Right atrium auricular region (tissue), 2 donors: ENCODE measurements around the gene INSYN2A. TPM values are rescaled to one million over a fixed set of nuclear protein-coding genes. Genes with fewer than 3 reads are reported as not detected.

Experiments used
- DNase-seq: peaks from one replicate; pipeline ENCODE4 v3.0.0-alpha.2; 2019; ENCODE audit warnings: low spot score
- H3K27ac ChIP-seq, 2 donors: fragments of 200-600 bp; sonication (generic); 1 replicate in 1 of 2; 2 replicates in 1 of 2; pipeline ENCODE4 v1.5.1; 2016 to 2019
- H3K27me3 ChIP-seq, 2 donors: fragments of 200-600 bp; sonication (generic); one replicate each; pipeline versions ENCODE4 v1.5.1 to v1.6.0; 2017 to 2019
- H3K36me3 ChIP-seq: fragments of 200-600 bp; sonication (generic); one replicate; pipeline ENCODE4 v1.5.1; 2016
- H3K4me1 ChIP-seq, 2 donors: fragments of 200-600 bp; sonication (generic); one replicate each; pipeline versions ENCODE4 v1.5.1 to v1.6.0; 2017 to 2019
- H3K4me3 ChIP-seq, 2 donors: fragments of 200-600 bp; sonication (generic); 1 replicate in 1 of 2; 2 replicates in 1 of 2; pipeline ENCODE4 v1.5.1; 2017 to 2019; ENCODE audit warnings: mild to moderate bottlenecking in 1 of 2, moderate library complexity in 1 of 2
- H3K9me3 ChIP-seq, 2 donors: fragments of 200-600 bp; sonication (generic); one replicate each; pipeline ENCODE4 v1.5.1; 2019
- total RNA-seq, 2 donors: library from RNA; depleted of rRNA; stranded (reverse); fragments of >200 nt; gene quantifications; one replicate each; pipeline ENCODE4 v1.1.0, GENCODE V29; 2016
- TF ChIP-seq, protein P1 (sequence below), 2 donors: fragments of 200-600 bp; sonication (generic); IDR thresholded peaks; one replicate each; pipeline ENCODE4 v1.5.1; 2019; ENCODE audit warnings: antibody characterized with exemption in 2 of 2

INSYN2A gene, protein sequence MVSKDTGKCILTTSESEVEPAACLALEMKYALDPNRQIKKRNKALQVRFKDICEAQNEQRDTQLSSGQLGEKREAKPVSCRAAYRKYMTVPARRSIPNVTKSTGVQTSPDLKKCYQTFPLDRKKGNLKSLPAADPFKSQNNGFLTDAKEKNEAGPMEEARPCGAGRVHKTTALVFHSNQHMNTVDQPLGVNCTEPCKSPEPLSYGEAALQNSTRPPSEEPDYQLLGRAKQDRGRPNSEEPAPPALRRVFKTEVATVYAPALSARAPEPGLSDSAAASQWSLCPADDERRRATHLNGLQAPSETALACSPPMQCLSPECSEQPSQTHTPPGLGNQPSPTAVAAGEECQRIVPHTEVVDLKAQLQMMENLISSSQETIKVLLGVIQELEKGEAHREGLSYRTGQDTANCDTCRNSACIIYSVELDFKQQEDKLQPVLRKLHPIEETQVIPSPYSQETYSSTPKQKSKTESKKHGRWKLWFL
- total RNA-seq: under 1 TPM in 1 of 2 donors, not detected in 1; 0.11 TPM

DNA sequence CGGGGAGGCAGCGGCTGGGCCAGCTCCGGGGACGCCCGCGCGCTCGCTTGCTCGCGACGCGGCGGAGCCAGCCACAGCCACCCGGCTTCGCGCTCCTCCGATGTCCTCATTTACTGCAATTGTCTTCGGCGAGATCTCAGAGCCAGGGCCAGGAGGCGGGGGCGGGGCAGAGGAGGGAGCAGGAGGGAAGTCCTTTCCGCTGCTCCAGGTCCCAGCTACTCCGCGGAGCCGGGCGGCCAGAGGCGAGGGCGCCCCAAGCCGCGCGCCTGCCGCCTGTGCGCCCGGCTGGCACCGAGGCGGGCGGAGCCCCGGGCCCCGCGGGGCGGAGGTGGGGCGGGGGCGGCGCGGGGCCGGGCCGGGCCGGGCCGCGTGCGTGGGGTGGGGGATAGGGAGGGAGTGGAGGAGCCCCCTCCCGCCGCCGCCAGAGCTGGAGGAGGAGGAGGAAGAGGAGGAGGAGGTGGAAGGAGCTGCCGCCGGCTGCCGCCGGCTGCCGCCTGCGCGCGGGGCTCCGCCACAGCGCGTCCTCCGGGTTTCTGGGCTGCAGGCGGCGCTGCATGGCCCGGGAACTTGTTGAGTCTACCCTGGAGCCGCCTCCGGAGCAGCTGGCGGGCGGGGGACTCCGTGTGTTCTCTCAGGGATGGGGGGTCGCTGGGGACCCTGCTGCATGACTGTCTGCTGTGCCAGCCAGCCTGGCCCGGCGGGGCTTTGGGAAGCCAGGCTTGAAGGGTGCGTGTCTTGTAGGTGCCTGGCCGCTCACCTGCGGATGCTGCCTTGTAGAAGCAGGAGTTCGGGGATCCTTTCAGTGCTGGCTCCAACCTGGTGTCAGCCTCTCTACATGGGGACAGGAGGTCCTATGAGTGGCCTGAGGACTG is at the start of gene INSYN2A:
INSYN2A (minus strand) TSS at position 310 of the 872 bp plus-strand sequence. CDS start 20,196 bp downstream, outside the sequence.
- no peaks in the 10 kb centered on the region for H3K9me3 ChIP-seq
- no peak for DNase-seq
- peaks cover 0 to 23% of the 10 kb centered on the region in 2 donors for H3K4me1 ChIP-seq
- peak within 1 kb of the TSS; percentile 26 to 50 for H3K4me3 ChIP-seq
- no peaks in the 10 kb centered on the region for H3K27me3 ChIP-seq
- no peak within 1 kb of the TSS for H3K27ac ChIP-seq
- no peaks in the 10 kb centered on the region for H3K36me3 ChIP-seq
- TF ChIP-seq, protein P1, sequence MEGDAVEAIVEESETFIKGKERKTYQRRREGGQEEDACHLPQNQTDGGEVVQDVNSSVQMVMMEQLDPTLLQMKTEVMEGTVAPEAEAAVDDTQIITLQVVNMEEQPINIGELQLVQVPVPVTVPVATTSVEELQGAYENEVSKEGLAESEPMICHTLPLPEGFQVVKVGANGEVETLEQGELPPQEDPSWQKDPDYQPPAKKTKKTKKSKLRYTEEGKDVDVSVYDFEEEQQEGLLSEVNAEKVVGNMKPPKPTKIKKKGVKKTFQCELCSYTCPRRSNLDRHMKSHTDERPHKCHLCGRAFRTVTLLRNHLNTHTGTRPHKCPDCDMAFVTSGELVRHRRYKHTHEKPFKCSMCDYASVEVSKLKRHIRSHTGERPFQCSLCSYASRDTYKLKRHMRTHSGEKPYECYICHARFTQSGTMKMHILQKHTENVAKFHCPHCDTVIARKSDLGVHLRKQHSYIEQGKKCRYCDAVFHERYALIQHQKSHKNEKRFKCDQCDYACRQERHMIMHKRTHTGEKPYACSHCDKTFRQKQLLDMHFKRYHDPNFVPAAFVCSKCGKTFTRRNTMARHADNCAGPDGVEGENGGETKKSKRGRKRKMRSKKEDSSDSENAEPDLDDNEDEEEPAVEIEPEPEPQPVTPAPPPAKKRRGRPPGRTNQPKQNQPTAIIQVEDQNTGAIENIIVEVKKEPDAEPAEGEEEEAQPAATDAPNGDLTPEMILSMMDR (IDR thresholded peaks at IDR 0.05): no peak

DNA sequence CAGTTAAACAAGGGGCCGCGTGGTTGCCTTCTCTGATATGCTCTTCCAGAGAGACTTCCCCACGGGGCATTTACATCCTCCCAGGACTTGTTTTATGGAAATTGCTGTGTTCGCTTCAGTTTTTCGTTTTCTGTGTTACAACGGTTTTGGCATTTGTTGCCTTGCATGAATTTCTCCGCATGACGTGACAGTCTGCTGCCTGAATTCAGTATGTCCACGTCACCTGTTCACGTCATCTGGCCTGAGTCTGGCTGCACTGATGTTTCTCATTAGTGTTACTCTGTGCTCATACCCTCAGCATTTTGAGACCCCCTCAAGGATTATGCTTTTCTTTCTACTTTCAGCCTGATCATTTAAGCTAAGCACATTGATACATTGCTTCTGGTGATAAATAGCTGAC is 49.1 kb upstream of the INSYN2A start:
- no peaks in the 10 kb centered on the region for H3K9me3 ChIP-seq
- no peak for DNase-seq
- TF ChIP-seq, protein P1 (IDR thresholded peaks at IDR 0.05): no peak
- H3K4me3 ChIP-seq: no peak overlapping the region
- H3K27me3 ChIP-seq: no peaks in the 10 kb centered on the region
- H3K27ac ChIP-seq: no peak overlapping the region
- no peaks in the 10 kb centered on the region for H3K36me3 ChIP-seq
- no peaks in the 10 kb centered on the region for H3K4me1 ChIP-seq

DNA sequence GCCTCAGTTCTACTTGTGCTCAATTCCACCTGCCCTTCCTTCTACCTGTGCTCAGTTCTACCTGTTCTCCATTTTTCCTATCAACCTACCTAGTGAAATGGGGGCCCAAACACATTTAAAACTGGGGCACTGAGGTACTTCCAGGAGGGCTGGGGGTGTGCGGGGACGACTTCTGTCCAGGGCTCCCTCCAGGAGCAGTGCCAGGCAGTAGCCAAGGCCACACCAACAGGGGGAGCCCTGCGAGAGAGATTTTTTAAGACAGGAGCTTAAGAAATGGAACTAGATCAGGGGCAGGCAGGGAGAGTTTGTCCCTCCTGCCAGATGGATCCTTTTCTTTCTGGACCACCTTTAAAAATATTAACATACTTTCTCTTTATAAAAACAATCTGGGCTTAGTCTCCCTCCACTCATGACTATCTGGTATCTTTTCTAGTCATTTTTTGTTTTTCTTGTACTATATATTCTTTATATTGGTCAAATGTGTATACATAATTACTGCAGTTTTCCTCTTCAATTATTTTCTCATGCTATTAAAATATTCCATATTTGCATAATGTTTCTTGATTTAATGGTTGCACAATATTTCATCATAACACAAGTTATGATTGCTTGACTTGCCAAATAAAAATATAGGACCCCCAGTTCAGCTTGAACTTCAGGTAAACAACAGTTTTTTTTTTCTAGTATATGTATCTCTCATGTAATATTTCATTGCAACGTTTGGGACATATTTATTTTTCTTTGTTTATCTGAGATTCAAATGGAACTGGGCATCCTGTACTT is 47.3 kb upstream of the INSYN2A start:
- no peaks in the 10 kb centered on the region for H3K27me3 ChIP-seq
- no peaks in the 10 kb centered on the region for H3K36me3 ChIP-seq
- H3K27ac ChIP-seq: no peak overlapping the region
- no peak for DNase-seq
- no peaks in the 10 kb centered on the region for H3K9me3 ChIP-seq
- TF ChIP-seq, protein P1 (IDR thresholded peaks at IDR 0.05): peak; percentile 14 to 54
- no peak overlapping the region for H3K4me3 ChIP-seq
- H3K4me1 ChIP-seq: no peaks in the 10 kb centered on the region

DNA sequence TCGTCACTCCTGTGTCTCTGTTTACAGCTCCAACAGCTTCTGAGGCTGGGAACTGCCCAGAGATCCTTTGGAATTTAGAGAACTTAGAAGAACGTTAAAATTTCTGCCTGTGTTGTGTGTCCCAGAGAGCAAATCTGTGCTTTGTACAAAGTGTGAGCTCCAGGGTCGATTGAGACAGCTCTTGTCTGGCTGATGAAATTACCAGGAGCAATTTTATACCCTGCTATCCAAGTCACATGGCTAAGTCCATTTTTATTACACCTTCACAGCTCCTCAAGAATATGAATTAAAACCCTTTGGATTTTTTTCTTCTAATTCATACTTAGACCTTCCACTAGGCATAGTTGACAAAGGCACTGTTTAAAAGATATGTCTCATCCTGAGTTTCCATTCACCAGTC is 46.5 kb upstream of the INSYN2A start:
- H3K4me1 ChIP-seq: no peaks in the 10 kb centered on the region
- H3K36me3 ChIP-seq: no peaks in the 10 kb centered on the region
- H3K27ac ChIP-seq: no peak overlapping the region
- no peak overlapping the region for H3K4me3 ChIP-seq
- H3K9me3 ChIP-seq: no peaks in the 10 kb centered on the region
- TF ChIP-seq, protein P1 (IDR thresholded peaks at IDR 0.05): no peak
- DNase-seq: no peak
- no peaks in the 10 kb centered on the region for H3K27me3 ChIP-seq

DNA sequence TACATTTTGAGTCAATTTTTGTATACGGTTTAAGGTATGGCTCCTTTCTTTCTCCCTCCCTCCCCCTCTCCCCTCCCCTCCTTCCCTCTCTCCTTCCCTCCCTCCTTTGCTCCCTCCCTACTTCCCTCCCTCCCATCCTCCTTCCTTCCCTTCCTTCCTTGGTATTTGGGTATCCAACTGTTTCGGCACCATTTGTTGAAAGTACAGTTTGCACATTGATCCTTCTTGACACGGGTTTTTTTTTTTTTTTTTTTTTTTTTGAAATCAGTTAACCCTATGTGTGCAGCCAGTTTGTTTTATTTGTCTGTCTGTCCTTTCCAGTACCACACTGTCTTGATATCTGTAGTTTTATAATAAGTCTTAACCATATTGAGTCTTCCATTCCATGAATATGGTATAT is 39.9 kb upstream of the INSYN2A start:
- H3K9me3 ChIP-seq: no peaks in the 10 kb centered on the region
- no peak overlapping the region for H3K4me3 ChIP-seq
- no peak for DNase-seq
- H3K27me3 ChIP-seq: no peaks in the 10 kb centered on the region
- no peak overlapping the region for H3K27ac ChIP-seq
- H3K36me3 ChIP-seq: no peaks in the 10 kb centered on the region
- H3K4me1 ChIP-seq: no peaks in the 10 kb centered on the region
- TF ChIP-seq, protein P1 (IDR thresholded peaks at IDR 0.05): no peak
